HG03565 (cell line): ENCODE measurements around the gene PLOD3.

Experiments
- ATAC-seq: cut with Tn5 transposase; IDR thresholded peaks from one replicate; pipeline ENCODE4 v1.9.1; 2021; ENCODE audit warnings: mild to moderate bottlenecking, moderate library complexity; ENCODE audit not compliant: unreplicated experiment

Gene PLOD3

GRCh38 chr7:101166909-101167644 is 50.3 kb downstream of the PLOD3 start:
- no peak for ATAC-seq

GRCh38 chr7:101166648-101166908 is 50.8 kb downstream of the PLOD3 start:
- ATAC-seq, result no peak

GRCh38 chr7:101165958-101166647 is 51.3 kb downstream of the PLOD3 start:
- ATAC-seq, result no peak

GRCh38 chr7:101165075-101165957 is 52.1 kb downstream of the PLOD3 start, which contains the start of gene VGF:
TSS of gene VGF (minus strand) at chr7:101165569. CDS start at chr7:101164843, 726 bp downstream.
- ATAC-seq, result peak; percentile 76

- ATAC-seq, result no peak
Observed at GRCh38 chr7:101164071-101164840, 53.1 kb downstream of the PLOD3 start.

- no peak for ATAC-seq
Observed at GRCh38 chr7:101163279-101164070, 53.9 kb downstream of the PLOD3 start.

GRCh38 chr7:101162551-101163278 is 54.7 kb downstream of the PLOD3 start:
- ATAC-seq, result no peak

- ATAC-seq, result no peak
Observed at GRCh38 chr7:101161692-101162471, 55.5 kb downstream of the PLOD3 start.

GRCh38 chr7:101160910-101161309 is 56.5 kb downstream of the PLOD3 start:
- ATAC-seq, result no peak

GRCh38 chr7:101159696-101160674 is 57.4 kb downstream of the PLOD3 start:
- ATAC-seq, result no peak

GRCh38 chr7:101156866-101157589 is 60.4 kb downstream of the PLOD3 start:
- no peak for ATAC-seq

- ATAC-seq, result no peak
Observed at GRCh38 chr7:101156277-101156676, 61.1 kb downstream of the PLOD3 start.
